Natural killer cell (primary cell): ENCODE results near the gene ACAA2. TPM values are rescaled to one million over a fixed set of nuclear protein-coding genes. Genes with fewer than 3 reads are reported as not detected.
A peak's percentile ranks its signal among the peaks of the same experiment; 100 is the strongest.
"Not testable (repeated sequence)": the region's sequence is repeated elsewhere in the genome, so short reads cannot be mapped to it uniquely, and the experiment has no call there.

Experiments used
- ATAC-seq, 3 donors: fragments of 150-1000 bp in 2 of 3; fragments of 200-7000 bp in 1 of 3; cut with Tn5 transposase; 1 replicate in 1 of 3; 2 replicates in 2 of 3; pipeline ENCODE4 v1.10.0; 2021; ENCODE audit warnings: mild to moderate bottlenecking in 2 of 3, moderate library complexity in 2 of 3
- DNase-seq, 2 donors: peaks; one replicate each; pipeline versions ENCODE4 v3.0.0 to v3.0.0-alpha.2; 2013 to 2021; ENCODE audit warnings: mixed read lengths in 1 of 2
- H3K27ac ChIP-seq: one replicate; pipeline ENCODE4 v1.5.1; 2013; ENCODE audit warnings: mild to moderate bottlenecking, low read length
- H3K27me3 ChIP-seq: one replicate; pipeline ENCODE4 v1.6.1; 2013; ENCODE audit warnings: low read length; ENCODE audit not compliant: control insufficient read depth, insufficient read depth
- H3K36me3 ChIP-seq: one replicate; pipeline ENCODE4 v1.6.1; 2013; ENCODE audit warnings: low read length; ENCODE audit not compliant: control insufficient read depth, insufficient read depth
- H3K4me1 ChIP-seq: one replicate; pipeline ENCODE4 v1.6.1; 2013; ENCODE audit warnings: low read length; ENCODE audit not compliant: control insufficient read depth, insufficient read depth
- H3K4me3 ChIP-seq: one replicate; pipeline ENCODE4 v1.5.1; 2013; ENCODE audit warnings: low read length
- H3K9me3 ChIP-seq: one replicate; pipeline ENCODE4 v1.6.1; 2013; ENCODE audit warnings: low read length; ENCODE audit not compliant: control insufficient read depth, insufficient read depth
- H3K27ac Mint-ChIP-seq, 2 donors: one replicate each; pipeline ENCODE4 v1.8.0; 2022; ENCODE audit warnings: mild to moderate bottlenecking in 2 of 2, mixed read lengths in 2 of 2, moderate library complexity in 1 of 2
- H3K27me3 Mint-ChIP-seq, 2 donors: one replicate each; pipeline ENCODE4 v1.8.0; 2022; ENCODE audit warnings: low read depth in 2 of 2, mixed read lengths in 2 of 2
- H3K36me3 Mint-ChIP-seq: one replicate; pipeline ENCODE4 v1.8.0; 2022; ENCODE audit warnings: mixed read lengths
- H3K4me1 Mint-ChIP-seq, 2 donors: one replicate each; pipeline ENCODE4 v1.8.0; 2022; ENCODE audit warnings: mixed read lengths in 2 of 2
- H3K4me3 Mint-ChIP-seq: one replicate; pipeline ENCODE4 v1.8.0; 2022; ENCODE audit warnings: mild to moderate bottlenecking, moderate library complexity, mixed read lengths
- H3K9me3 Mint-ChIP-seq, 2 donors: one replicate each; pipeline ENCODE4 v1.8.0; 2022; ENCODE audit warnings: mixed read lengths in 2 of 2
- WGBS: methylation state at CpG from one replicate; pipeline ENCODE4 v1.1.7; 2013; ENCODE audit warnings: missing lambda C conversion rate; ENCODE audit not compliant: insufficient coverage; 5-methylcytosine and 5-hydroxymethylcytosine counted together
- intact Hi-C: fragments of 100-400 bp; cut with micrococcal nuclease; formaldehyde crosslinking; loops from one replicate; pipeline ENCODE4 v1.14.2; 2022
- total RNA-seq, 4 donors: library from RNA; stranded (reverse); fragments of 120-200 nt in 1 of 4; gene quantifications; one replicate each; pipeline versions ENCODE4 v1.2.3 to v1.2.4, GENCODE V29; 2013 to 2022
- TF ChIP-seq, protein P1 (sequence below): fragments of 200-600 bp; IDR thresholded peaks from one replicate; pipeline ENCODE4 v1.8.0; 2022; ENCODE audit warnings: antibody characterized with exemption

Gene ACAA2
- total RNA-seq, 3 donors from 2014 or later (not counting 1 experiment from before 2014, with no cell fraction given): 47.0 to 71.7 (median 59.2) TPM

DNA sequence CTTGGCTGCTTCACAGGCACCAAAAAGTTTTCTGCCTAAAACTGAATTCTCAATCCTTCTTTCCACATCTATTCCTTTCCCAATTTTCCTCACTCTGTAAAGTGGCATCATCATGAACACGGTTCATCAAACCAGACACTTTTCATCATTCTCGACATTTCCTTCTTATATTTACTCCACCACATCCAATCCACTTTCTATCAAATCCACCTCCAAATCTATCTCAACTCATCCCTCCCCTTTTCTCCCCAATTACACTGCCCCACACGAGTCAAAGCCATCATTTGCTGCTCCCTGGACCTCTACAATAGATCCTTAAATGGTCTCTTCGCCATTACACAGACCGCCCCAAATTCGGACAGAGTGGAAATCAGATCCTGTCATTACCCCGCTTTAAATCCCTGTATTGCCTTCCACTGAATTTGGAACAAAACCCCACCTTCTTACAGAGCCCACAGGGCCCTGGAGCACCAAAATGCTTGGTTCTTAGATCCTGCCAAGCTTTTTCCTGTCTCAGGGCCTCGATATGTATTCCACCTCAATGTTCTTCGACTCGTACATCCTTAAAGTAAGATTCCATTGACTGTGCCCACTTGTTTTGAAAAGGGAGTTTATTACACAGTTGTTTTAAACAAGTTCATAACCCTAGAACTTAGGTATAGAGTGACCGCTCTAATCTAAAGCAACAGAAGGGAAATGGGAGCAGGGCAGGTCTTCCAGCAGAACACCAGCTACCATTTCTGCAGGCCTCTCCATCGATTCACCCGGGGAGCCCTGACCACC, 856 bp downstream of the ACAA2 start:
- TF ChIP-seq, protein P1, sequence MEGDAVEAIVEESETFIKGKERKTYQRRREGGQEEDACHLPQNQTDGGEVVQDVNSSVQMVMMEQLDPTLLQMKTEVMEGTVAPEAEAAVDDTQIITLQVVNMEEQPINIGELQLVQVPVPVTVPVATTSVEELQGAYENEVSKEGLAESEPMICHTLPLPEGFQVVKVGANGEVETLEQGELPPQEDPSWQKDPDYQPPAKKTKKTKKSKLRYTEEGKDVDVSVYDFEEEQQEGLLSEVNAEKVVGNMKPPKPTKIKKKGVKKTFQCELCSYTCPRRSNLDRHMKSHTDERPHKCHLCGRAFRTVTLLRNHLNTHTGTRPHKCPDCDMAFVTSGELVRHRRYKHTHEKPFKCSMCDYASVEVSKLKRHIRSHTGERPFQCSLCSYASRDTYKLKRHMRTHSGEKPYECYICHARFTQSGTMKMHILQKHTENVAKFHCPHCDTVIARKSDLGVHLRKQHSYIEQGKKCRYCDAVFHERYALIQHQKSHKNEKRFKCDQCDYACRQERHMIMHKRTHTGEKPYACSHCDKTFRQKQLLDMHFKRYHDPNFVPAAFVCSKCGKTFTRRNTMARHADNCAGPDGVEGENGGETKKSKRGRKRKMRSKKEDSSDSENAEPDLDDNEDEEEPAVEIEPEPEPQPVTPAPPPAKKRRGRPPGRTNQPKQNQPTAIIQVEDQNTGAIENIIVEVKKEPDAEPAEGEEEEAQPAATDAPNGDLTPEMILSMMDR: no peak
- H3K4me1 ChIP-seq: peaks cover 26% of the 10 kb centered on the region
- H3K4me3 Mint-ChIP-seq: peak overlapping the region; percentile 99
- WGBS: 55% methylated on average over 13 of the region's 13 CpGs
- H3K27ac ChIP-seq: peak overlapping the region; percentile 99
- H3K36me3 ChIP-seq: no peaks in the 10 kb centered on the region
- DNase-seq: no peak
- peaks cover 11% of the 10 kb centered on the region for H3K9me3 ChIP-seq
- H3K27me3 Mint-ChIP-seq: no peaks in the 10 kb centered on the region
- H3K27ac Mint-ChIP-seq: peak overlapping the region; percentile 77 to 99
- no peak for ATAC-seq
- peak overlapping the region; percentile 93 for H3K4me3 ChIP-seq
- H3K36me3 Mint-ChIP-seq: peaks cover 24% of the 10 kb centered on the region
- no peaks in the 10 kb centered on the region for H3K27me3 ChIP-seq
- intact Hi-C loops: loop anchor here (1.0 to 10.0 kb wide), 6 partner anchors 8 to 978 kb away; partner anchors contain the start of genes C18orf32 and MBD1
- H3K9me3 Mint-ChIP-seq: peaks cover 0 to 2% of the 10 kb centered on the region in 2 donors
- peaks cover 75 to 77% of the 10 kb centered on the region in 2 donors for H3K4me1 Mint-ChIP-seq

DNA sequence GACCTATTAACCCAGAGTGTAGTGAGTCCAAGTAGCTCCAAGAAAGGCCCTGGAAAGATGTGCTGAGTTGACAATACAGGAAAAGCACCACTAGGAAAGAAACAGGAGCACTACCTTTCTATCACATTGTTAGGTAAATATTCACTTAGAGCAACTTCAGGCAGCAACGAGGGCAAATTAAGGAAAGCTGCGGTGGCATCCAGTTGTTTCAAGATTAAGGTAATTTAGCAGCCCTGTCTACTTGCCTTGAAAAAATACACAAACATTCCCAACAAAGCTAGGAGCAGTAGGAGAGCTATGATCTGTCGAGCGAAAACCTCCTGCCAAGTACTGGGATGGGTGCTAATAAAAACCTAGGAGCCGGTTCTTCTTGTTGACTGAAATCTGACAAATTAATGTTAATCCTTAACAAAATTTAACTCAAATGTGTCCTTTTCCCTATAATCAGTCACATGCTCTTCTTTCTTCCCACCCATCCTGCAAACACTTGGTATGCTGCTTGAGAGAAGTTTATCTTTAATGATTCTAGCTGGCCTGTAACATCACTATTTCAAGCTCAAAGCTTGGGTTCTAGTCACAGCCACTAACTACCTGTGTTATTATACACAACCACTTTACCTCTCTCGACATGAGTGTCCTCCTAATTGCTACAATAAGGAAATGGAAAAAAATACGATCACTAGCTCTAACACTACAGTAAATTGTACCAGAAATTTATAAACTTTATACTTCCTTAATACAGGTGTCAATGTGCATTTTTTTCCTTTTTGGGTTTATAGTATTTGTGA, 2.0 kb downstream of the ACAA2 start:
- TF ChIP-seq, protein P1: no peak
- ATAC-seq (no peak), DNase-seq (no peak)
- intact Hi-C loops: loop anchor here (5.0 to 10.0 kb wide), 4 partner anchors 324 to 977 kb away; partner anchors contain the start of genes C18orf32 and MBD1
- 80% methylated on average over 6 of the region's 7 CpGs for WGBS
- Histone ChIP-seq H3K27ac (peak overlapping the region; percentile 49), H3K4me1 (peaks cover 23% of the 10 kb centered on the region), H3K36me3 (peaks cover 2% of the 10 kb centered on the region), H3K4me3 (no peak overlapping the region), H3K27me3 (no peaks in the 10 kb centered on the region), H3K9me3 (peaks cover 11% of the 10 kb centered on the region)
- peaks cover 78 to 80% of the 10 kb centered on the region in 2 donors for H3K4me1 Mint-ChIP-seq
- H3K36me3 Mint-ChIP-seq: peaks cover 24% of the 10 kb centered on the region
- H3K4me3 Mint-ChIP-seq: peak overlapping the region; percentile 56
- H3K27me3 Mint-ChIP-seq: no peaks in the 10 kb centered on the region
- peak overlapping the region; percentile 77 to 99 for H3K27ac Mint-ChIP-seq
- peaks cover 0 to 2% of the 10 kb centered on the region in 2 donors for H3K9me3 Mint-ChIP-seq

DNA sequence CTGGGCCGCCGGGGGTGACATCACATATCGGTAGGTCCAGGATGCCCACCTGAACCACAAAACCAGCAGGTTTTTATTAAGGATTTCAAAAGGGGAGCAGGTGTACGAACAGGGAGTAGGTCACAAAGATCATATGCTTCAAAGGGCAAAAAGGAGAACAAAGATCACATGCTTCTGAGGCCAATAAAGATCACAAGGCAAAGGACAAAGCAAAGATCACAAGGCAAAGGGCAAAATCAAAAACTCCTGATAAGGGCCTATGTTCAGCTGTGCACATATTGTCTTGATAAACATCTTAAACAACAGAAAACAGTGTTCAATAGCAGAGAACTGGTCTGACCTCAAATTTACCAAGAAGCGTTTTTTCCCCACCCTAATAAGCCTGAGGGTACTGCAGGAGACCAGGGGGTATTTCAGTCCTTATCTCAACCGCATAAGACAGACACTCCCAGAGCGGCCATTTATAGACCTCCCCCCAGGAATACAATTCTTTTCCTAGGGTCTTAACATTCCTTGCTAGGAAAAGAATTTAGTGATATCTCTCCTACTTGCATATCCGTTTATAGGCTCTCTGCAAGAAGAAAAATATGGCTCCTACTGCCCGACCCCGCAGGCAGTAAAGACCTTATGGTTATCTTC, 4.7 kb downstream of the ACAA2 start:
- H3K36me3 ChIP-seq, H3K4me3 ChIP-seq, H3K27me3 ChIP-seq, H3K27me3 Mint-ChIP-seq, ATAC-seq, H3K27ac ChIP-seq, DNase-seq, H3K9me3 Mint-ChIP-seq, H3K4me3 Mint-ChIP-seq, intact Hi-C loops: not testable (repeated sequence)
- Mint-ChIP-seq H3K36me3 (peaks cover 24% of the 10 kb centered on the region), H3K27ac (peak overlapping the region in 1 of 2 donors; percentile 20), H3K4me1 (peaks cover 74 to 81% of the 10 kb centered on the region in 2 donors)
- Histone ChIP-seq H3K4me1 (peaks cover 14% of the 10 kb centered on the region), H3K9me3 (peaks cover 11% of the 10 kb centered on the region)
- 97% methylated on average over 10 of the region's 10 CpGs for WGBS
